HG03442 (cell line): ENCODE results near the gene ZNF322.
A peak's percentile ranks its signal among the peaks of the same experiment; 100 is the strongest.
"Not testable (repeated sequence)": the region's sequence is repeated elsewhere in the genome, so short reads cannot be mapped to it uniquely, and the experiment has no call there.

Experiments used
- ATAC-seq: cut with Tn5 transposase; IDR thresholded peaks from one replicate; pipeline ENCODE4 v1.9.1; 2021; ENCODE audit warnings: mild to moderate bottlenecking, moderate library complexity; ENCODE audit not compliant: unreplicated experiment

Gene ZNF322

GRCh38 chr6:26659042-26659999, at the start of gene ZNF322:
Gene ZNF322, minus strand, starts transcription at chr6:26659746. Its CDS starts 21,193 bp downstream, at chr6:26638553.
- peak; percentile 95 for ATAC-seq

GRCh38 chr6:26705780-26706179, 46.2 kb upstream of the ZNF322 start:
- not testable (repeated sequence) for ATAC-seq

GRCh38 chr6:26705352-26705751, 45.8 kb upstream of the ZNF322 start:
- not testable (repeated sequence) for ATAC-seq

- ATAC-seq, result not testable (repeated sequence)
Observed at GRCh38 chr6:26701023-26701747, 41.6 kb upstream of the ZNF322 start.

- ATAC-seq, result not testable (repeated sequence)
Observed at GRCh38 chr6:26697496-26697895, 38.0 kb upstream of the ZNF322 start.

- not testable (repeated sequence) for ATAC-seq
Observed at GRCh38 chr6:26689324-26689947, 29.9 kb upstream of the ZNF322 start.

- ATAC-seq, result not testable (repeated sequence)
Observed at GRCh38 chr6:26682435-26683042, 23.0 kb upstream of the ZNF322 start.

- ATAC-seq, result not testable (repeated sequence)
Observed at GRCh38 chr6:26673287-26673686, 13.7 kb upstream of the ZNF322 start.

GRCh38 chr6:26670558-26670957, 11.0 kb upstream of the ZNF322 start:
- ATAC-seq, result not testable (repeated sequence)

GRCh38 chr6:26670003-26670402, 10.5 kb upstream of the ZNF322 start:
- ATAC-seq, result not testable (repeated sequence)

GRCh38 chr6:26660000-26660361, 435 bp upstream of the ZNF322 start:
- peak; percentile 25 for ATAC-seq

GRCh38 chr6:26657256-26657655, 2.3 kb downstream of the ZNF322 start:
- ATAC-seq, result no peak

GRCh38 chr6:26653007-26653406, 6.5 kb downstream of the ZNF322 start:
- no peak for ATAC-seq

- ATAC-seq, result no peak
Observed at GRCh38 chr6:26651133-26651781, 8.3 kb downstream of the ZNF322 start.

- ATAC-seq, result no peak
Observed at GRCh38 chr6:26646074-26646473, 13.5 kb downstream of the ZNF322 start.

- no peak for ATAC-seq
Observed at GRCh38 chr6:26640806-26641205, 18.7 kb downstream of the ZNF322 start.

GRCh38 chr6:26629359-26629758, 30.2 kb downstream of the ZNF322 start:
- no peak for ATAC-seq

GRCh38 chr6:26627843-26628242, 31.7 kb downstream of the ZNF322 start:
- ATAC-seq, result no peak

- no peak for ATAC-seq
Observed at GRCh38 chr6:26624557-26624956, 35.0 kb downstream of the ZNF322 start.

- ATAC-seq, result no peak
Observed at GRCh38 chr6:26623339-26623859, 36.1 kb downstream of the ZNF322 start.
